ENCODE results near the gene MPP7.
"Not testable (repeated sequence)": the region's sequence is repeated elsewhere in the genome, so short reads cannot be mapped to it uniquely, and the experiment has no call there.

MPP7 gene

GRCh38 chr10:28302638-28303488 is at the start of gene MPP7:
Gene MPP7, minus strand, starts transcription at chr10:28303064. Its CDS starts 64,460 bp downstream, at chr10:28238604.
- DNase-seq, result peak; percentile 95

- no peak for DNase-seq
Measured at GRCh38 chr10:28349892-28350291, 47.0 kb upstream of the MPP7 start.

- DNase-seq, result no peak
Measured at GRCh38 chr10:28343987-28344895, 41.4 kb upstream of the MPP7 start.

GRCh38 chr10:28343252-28343651 is 40.4 kb upstream of the MPP7 start:
- DNase-seq, result no peak

- not testable (repeated sequence) for DNase-seq
Measured at GRCh38 chr10:28341679-28342078, 38.8 kb upstream of the MPP7 start.

- no peak for DNase-seq
Measured at GRCh38 chr10:28332726-28333125, 29.9 kb upstream of the MPP7 start.

- DNase-seq, result no peak
Measured at GRCh38 chr10:28331841-28332240, 29.0 kb upstream of the MPP7 start.

- no peak for DNase-seq
Measured at GRCh38 chr10:28331066-28331465, 28.2 kb upstream of the MPP7 start.

GRCh38 chr10:28328346-28328745 is 25.5 kb upstream of the MPP7 start:
- no peak for DNase-seq

- DNase-seq, result no peak
Measured at GRCh38 chr10:28327491-28327880, 24.6 kb upstream of the MPP7 start.

- DNase-seq, result no peak
Measured at GRCh38 chr10:28326516-28327490, 23.9 kb upstream of the MPP7 start.

GRCh38 chr10:28320799-28321198 is 17.9 kb upstream of the MPP7 start:
- no peak for DNase-seq

GRCh38 chr10:28320090-28320489 is 17.2 kb upstream of the MPP7 start:
- no peak for DNase-seq

- DNase-seq, result not testable (repeated sequence)
Measured at GRCh38 chr10:28319061-28319460, 16.2 kb upstream of the MPP7 start.

- no peak for DNase-seq
Measured at GRCh38 chr10:28318626-28319025, 15.8 kb upstream of the MPP7 start.

GRCh38 chr10:28317760-28318159 is 14.9 kb upstream of the MPP7 start:
- DNase-seq, result no peak

GRCh38 chr10:28316696-28317095 is 13.8 kb upstream of the MPP7 start:
- DNase-seq, result no peak

- DNase-seq, result no peak
Measured at GRCh38 chr10:28315140-28315539, 12.3 kb upstream of the MPP7 start.

GRCh38 chr10:28314211-28314610 is 11.3 kb upstream of the MPP7 start:
- no peak for DNase-seq

GRCh38 chr10:28312572-28312971 is 9.7 kb upstream of the MPP7 start:
- DNase-seq, result no peak

GRCh38 chr10:28311104-28311503 is 8.2 kb upstream of the MPP7 start:
- DNase-seq, result no peak

GRCh38 chr10:28307267-28307666 is 4.4 kb upstream of the MPP7 start:
- DNase-seq, result no peak

GRCh38 chr10:28305553-28305952 is 2.7 kb upstream of the MPP7 start:
- DNase-seq, result no peak

All from activated CD4-positive, alpha-beta T cell treated with anti-CD3 and anti-CD28 coated beads for 48 hours (primary cell).